Mammary epithelial cell (primary cell): ENCODE measurements around the gene SLC17A2.

Source experiments
- CTCF ChIP-seq, 2 donors: IDR thresholded peaks in 1 of 2; conservative IDR thresholded peaks in 1 of 2; 2 replicates each; pipeline ENCODE4 v1.5.1; 2011 to 2012; ENCODE audit warnings: inconsistent platforms in 2 of 2, low read length in 2 of 2, mild to moderate bottlenecking in 2 of 2, control low read depth in 1 of 2, low read depth in 1 of 2; ENCODE audit not compliant: insufficient read depth in 1 of 2; ENCODE audit errors: extremely low read depth in 1 of 2
- EZH2 ChIP-seq: IDR thresholded peaks from 2 replicates; pipeline ENCODE4 v1.6.1; 2012; ENCODE audit warnings: low read length, inconsistent platforms, borderline replicate concordance

- TF ChIP-seq CTCF (conservative IDR thresholded peaks at IDR 0.05 in 1 of 2, IDR thresholded peaks at IDR 0.05 in 1 of 2; ENCODE audit: extremely low read depth in 1 of 2, insufficient read depth in 1 of 2, low read depth in 1 of 2, low read length in 2 of 2): no peak
- TF ChIP-seq EZH2: no peak
Measured at GRCh38 chr6:25916330-25916729, 14.2 kb downstream of the SLC17A2 start.
